ENCODE data around the gene SPRR1A.

DNA sequence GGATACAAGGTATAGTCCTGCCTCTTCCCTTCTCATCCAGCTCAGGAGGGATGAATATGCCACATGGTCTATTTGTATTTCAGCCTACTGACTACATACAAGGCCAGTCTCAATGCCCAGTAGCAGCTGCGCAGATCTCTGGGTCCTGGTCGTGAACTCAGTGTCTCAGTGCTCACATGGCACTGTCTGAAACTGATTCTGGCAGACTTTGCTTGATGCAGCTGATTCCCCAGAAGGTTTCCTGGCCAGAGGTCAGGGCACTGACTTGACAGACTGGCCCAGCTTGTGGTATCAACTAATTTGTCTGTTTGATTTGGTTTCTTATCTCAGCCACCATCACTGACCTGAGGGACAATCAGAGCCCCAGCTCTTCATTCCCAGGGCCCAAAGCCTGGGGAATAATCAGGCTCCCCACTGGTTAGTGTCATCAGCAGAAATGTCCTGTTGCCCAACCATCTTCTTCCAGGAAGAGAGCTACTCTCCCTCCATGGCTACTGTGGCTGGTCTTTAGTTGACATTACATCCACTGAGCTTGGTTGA lies 20.9 kb upstream of the SPRR1A start:
- TF ChIP-seq POLR2AphosphoS5 (IDR thresholded peaks at IDR 0.05; ENCODE audit: low read depth, low read length) (no peak), SIN3A (IDR thresholded peaks at IDR 0.05; ENCODE audit: borderline replicate concordance, insufficient read depth, low read length) (no peak)

All from PFSK-1 (cell line).